ENCODE measurements around the gene MSH4.
A peak's percentile ranks its signal among the peaks of the same experiment; 100 is the strongest.
"Not testable (repeated sequence)": the region's sequence is repeated elsewhere in the genome, so short reads cannot be mapped to it uniquely, and the experiment has no call there.

MSH4 gene

GRCh38 chr1:75796376-75797272 is at the start of gene MSH4:
MSH4 (plus strand) TSS chr1:75796882; CDS start chr1:75796986, 104 bp downstream.
- Histone ChIP-seq H3K9me3 (ENCODE audit: control insufficient read depth, low read length) (no peaks in the 10 kb centered on the region), H2AFZ (peak within 1 kb of the TSS; percentile 68), H3K9ac (no peak within 1 kb of the TSS), H3K4me1 (no peaks in the 10 kb centered on the region), H3K27me3 (ENCODE audit: control insufficient read depth, insufficient read depth, low read length) (no peaks in the 10 kb centered on the region), H3K4me3 (ENCODE audit: low read depth, low read length) (no peak within 1 kb of the TSS), H3K36me3 (ENCODE audit: control insufficient read depth, insufficient read depth, low read length) (no peaks in the 10 kb centered on the region), H3K4me2 (ENCODE audit: low read length) (no peak within 1 kb of the TSS), H3K27ac (no peak within 1 kb of the TSS), H3K79me2 (no peaks in the 10 kb centered on the region)
- TF ChIP-seq CTCF (IDR thresholded peaks at IDR 0.05) = no peak

GRCh38 chr1:75757210-75757609 is 39.5 kb upstream of the MSH4 start:
- not testable (repeated sequence) for H3K4me3 ChIP-seq (ENCODE audit: low read depth, low read length); H3K4me2 ChIP-seq (ENCODE audit: low read length); H3K27me3 ChIP-seq (ENCODE audit: control insufficient read depth, insufficient read depth, low read length); H3K27ac ChIP-seq; H3K9ac ChIP-seq; H2AFZ ChIP-seq; H3K79me2 ChIP-seq; H3K9me3 ChIP-seq (ENCODE audit: control insufficient read depth, low read length); H3K36me3 ChIP-seq (ENCODE audit: control insufficient read depth, insufficient read depth, low read length); H3K4me1 ChIP-seq

GRCh38 chr1:75758543-75758942 is 38.1 kb upstream of the MSH4 start:
- H3K36me3 ChIP-seq (ENCODE audit: control insufficient read depth, insufficient read depth, low read length); H3K4me1 ChIP-seq; H2AFZ ChIP-seq: not testable (repeated sequence)

GRCh38 chr1:75764057-75764655 is 32.5 kb upstream of the MSH4 start:
- no peaks in the 10 kb centered on the region for H3K36me3 ChIP-seq (ENCODE audit: control insufficient read depth, insufficient read depth, low read length)
- no peak overlapping the region for H2AFZ ChIP-seq
- no peak for TF ChIP-seq CTCF (IDR thresholded peaks at IDR 0.05)

More at GRCh38 chr1:75758543-75758942, 38.1 kb upstream of the MSH4 start:
- H3K27ac ChIP-seq; H3K79me2 ChIP-seq; H3K27me3 ChIP-seq (ENCODE audit: control insufficient read depth, insufficient read depth, low read length); H3K4me2 ChIP-seq (ENCODE audit: low read length); H3K9ac ChIP-seq; H3K9me3 ChIP-seq (ENCODE audit: control insufficient read depth, low read length); H3K4me3 ChIP-seq (ENCODE audit: low read depth, low read length): not testable (repeated sequence)

GRCh38 chr1:75765697-75766355 is 30.9 kb upstream of the MSH4 start:
- TF ChIP-seq CTCF (IDR thresholded peaks at IDR 0.05) = no peak
- no peak overlapping the region for H3K27ac ChIP-seq
- H3K9me3 ChIP-seq (ENCODE audit: control insufficient read depth, low read length) = no peaks in the 10 kb centered on the region
- H3K27me3 ChIP-seq (ENCODE audit: control insufficient read depth, insufficient read depth, low read length) = no peaks in the 10 kb centered on the region
- no peaks in the 10 kb centered on the region for H3K79me2 ChIP-seq
- H3K36me3 ChIP-seq (ENCODE audit: control insufficient read depth, insufficient read depth, low read length) = no peaks in the 10 kb centered on the region
- no peaks in the 10 kb centered on the region for H3K4me1 ChIP-seq
- no peak overlapping the region for H3K4me2 ChIP-seq (ENCODE audit: low read length)
- H3K4me3 ChIP-seq (ENCODE audit: low read depth, low read length) = no peak overlapping the region
- no peak overlapping the region for H3K9ac ChIP-seq
- no peak overlapping the region for H2AFZ ChIP-seq

More at GRCh38 chr1:75764057-75764655, 32.5 kb upstream of the MSH4 start:
- H3K27ac ChIP-seq = no peak overlapping the region
- no peak overlapping the region for H3K9ac ChIP-seq
- no peaks in the 10 kb centered on the region for H3K27me3 ChIP-seq (ENCODE audit: control insufficient read depth, insufficient read depth, low read length)
- H3K4me2 ChIP-seq (ENCODE audit: low read length) = no peak overlapping the region
- no peaks in the 10 kb centered on the region for H3K9me3 ChIP-seq (ENCODE audit: control insufficient read depth, low read length)
- H3K4me3 ChIP-seq (ENCODE audit: low read depth, low read length) = no peak overlapping the region
- H3K79me2 ChIP-seq = no peaks in the 10 kb centered on the region
- H3K4me1 ChIP-seq = no peaks in the 10 kb centered on the region
